KG1 (cell line): Measurements from ENCODE around the gene CAPN11.
A peak's percentile ranks its signal among the peaks of the same experiment; 100 is the strongest.

Experiments
- DNase-seq: peaks from one replicate; lab custom pipeline; 2025; lab: John Stamatoyannopoulos, UW

The CAPN11 gene

GRCh38 chr6:44156494-44157151 lies 2.0 kb upstream of the CAPN11 start:
- DNase-seq, result no peak

- no peak for DNase-seq
These were observed 1.5 kb upstream of the CAPN11 start for GRCh38 chr6:44157152-44157521.

- DNase-seq, result no peak
These were observed 3.3 kb downstream of the CAPN11 start for GRCh38 chr6:44161997-44162338.

- DNase-seq, result no peak
These were observed 4.4 kb downstream of the CAPN11 start for GRCh38 chr6:44162876-44163625.

- no peak for DNase-seq
These were observed 7.5 kb downstream of the CAPN11 start for GRCh38 chr6:44166116-44166515.

- no peak for DNase-seq
These were observed 8.1 kb downstream of the CAPN11 start for GRCh38 chr6:44166591-44167184.

- DNase-seq, result no peak
These were observed 8.9 kb downstream of the CAPN11 start for GRCh38 chr6:44167567-44167966.

GRCh38 chr6:44169154-44169553 lies 10.5 kb downstream of the CAPN11 start:
- no peak for DNase-seq

GRCh38 chr6:44169886-44170570 lies 11.4 kb downstream of the CAPN11 start:
- no peak for DNase-seq

- DNase-seq, result no peak
These were observed 13.4 kb downstream of the CAPN11 start for GRCh38 chr6:44171899-44172546.

GRCh38 chr6:44172731-44173500 lies 14.3 kb downstream of the CAPN11 start:
- DNase-seq, result peak; percentile 30

- no peak for DNase-seq
These were observed 17.6 kb downstream of the CAPN11 start for GRCh38 chr6:44176130-44176761.

GRCh38 chr6:44176762-44177509 lies 18.3 kb downstream of the CAPN11 start:
- no peak for DNase-seq

- no peak for DNase-seq
These were observed 19.2 kb downstream of the CAPN11 start for GRCh38 chr6:44177691-44178423.

GRCh38 chr6:44178424-44179071 lies 19.9 kb downstream of the CAPN11 start:
- no peak for DNase-seq

GRCh38 chr6:44179072-44179536 lies 20.5 kb downstream of the CAPN11 start:
- no peak for DNase-seq

- no peak for DNase-seq
These were observed 21.0 kb downstream of the CAPN11 start for GRCh38 chr6:44179648-44180047.

GRCh38 chr6:44180406-44180805 lies 21.8 kb downstream of the CAPN11 start:
- no peak for DNase-seq

GRCh38 chr6:44180886-44181285 lies 22.3 kb downstream of the CAPN11 start:
- no peak for DNase-seq
